Ovary (tissue), 9 donors: Measurements from ENCODE around the gene SNRNP48. TPM values are rescaled to one million over a fixed set of nuclear protein-coding genes. Genes with fewer than 3 reads are reported as not detected.

ENCODE experiments used
- DNase-seq, 5 donors: peaks; one replicate each; pipeline ENCODE4 v3.0.0-alpha.2; 2019 to 2020
- H3K27ac ChIP-seq, 2 donors: fragments of 200-600 bp; one replicate each; pipeline versions ENCODE4 v1.5.1 to v1.8.0; 2019 to 2022
- H3K27me3 ChIP-seq: fragments of 200-600 bp; one replicate; pipeline ENCODE4 v1.8.0; 2022
- H3K36me3 ChIP-seq: fragments of 200-600 bp; sonication (generic); one replicate; pipeline ENCODE4 v1.5.1; 2019
- H3K4me1 ChIP-seq: one replicate; pipeline ENCODE4 v1.8.1; 2013; ENCODE audit warnings: mild to moderate bottlenecking, moderate library complexity; ENCODE audit not compliant: insufficient read depth
- H3K4me3 ChIP-seq: fragments of 200-600 bp; sonication (generic); one replicate; pipeline ENCODE4 v1.5.1; 2017
- H3K9me3 ChIP-seq, 2 donors: fragments of 200-600 bp in 1 of 2; sonication (generic) in 1 of 2; one replicate each; pipeline versions ENCODE4 v1.5.1 to v1.8.1; 2013 to 2019; ENCODE audit warnings: mild to moderate bottlenecking in 1 of 2, moderate library complexity in 1 of 2
- EP300 ChIP-seq: sonication (generic); formaldehyde crosslinking; IDR thresholded peaks from one replicate; pipeline ENCODE4 v1.6.1; 2017; ENCODE audit warnings: antibody characterized with exemption
- POLR2A ChIP-seq: fragments of 450-650 bp; IDR thresholded peaks from one replicate; pipeline ENCODE4 v1.6.1; 2017; ENCODE audit warnings: antibody characterized with exemption, mild to moderate bottlenecking, moderate library complexity
- WGBS, 3 donors: extraction: QIAGEN DNeasy Blood & Tissue Kit in 1 of 3; methylation state at CpG; one replicate each; pipeline versions ENCODE4 v1.1.5 to v1.1.7; 2013 to 2017; 5-methylcytosine and 5-hydroxymethylcytosine counted together
- intact Hi-C, 4 donors: fragments of 100-400 bp; cut with DNase I; formaldehyde crosslinking; loops; one replicate each; pipeline versions ENCODE4 v1.11.0 to v1.15.1; 2022 to 2023
- polyA plus RNA-seq, 2 donors: library from polyadenylated mRNA; stranded (reverse); fragments of 200-250 nt in 1 of 2; fragments of 350-450 nt in 1 of 2; fragmentation: Illumina TruSeq in 1 of 2; extraction: RNeasy Lipid Tissue Mini Kit (QIAGEN cat#74804) in 1 of 2; gene quantifications; one replicate each; pipeline ENCODE4 v1.2.3, GENCODE V29; 2013 to 2014
- total RNA-seq, 7 donors: library from RNA; depleted of rRNA in 2 of 7; stranded (reverse); fragments of >200 nt in 2 of 7; fragmentation: NEBNext Ultra II Directional in 3 of 7; extraction: Animal tissue kit (Norgen Biotek cat#: 25700) in 3 of 7; gene quantifications; one replicate each; pipeline versions ENCODE4 v1.1.0 to v1.2.4, GENCODE V29; 2016 to 2023
- TF ChIP-seq, protein P1 (sequence below), 3 donors: fragments of 450-650 bp in 2 of 3; fragments of 200-600 bp in 1 of 3; IDR thresholded peaks; one replicate each; pipeline versions ENCODE4 v1.5.1 to v1.8.0; 2016 to 2022; ENCODE audit warnings: antibody characterized with exemption in 3 of 3, mild to moderate bottlenecking in 1 of 3
- donor health status: DM: no; HTN: no; CAD: no; lungs with moderate emphysema.
- donor health status: DM: no; HTN: no; CAD: no.
- donor health status: Bipolar disorder and iron deficiency.
- donor health status: DM: yes; HTN: yes; CAD: no.
- donor health status: DM: no; HTN: no; CAD: no.
- donor health status: DM: yes; HTN: yes; CAD: no.

Gene SNRNP48
- total and polyA plus RNA-seq, 9 donors: 8.6 to 19.6 (median 11.7) TPM

- Histone ChIP-seq H3K4me3 (no peak overlapping the region), H3K27me3 (no peaks in the 10 kb centered on the region), H3K9me3 (no peaks in the 10 kb centered on the region), H3K27ac (no peak overlapping the region), H3K4me1 (no peaks in the 10 kb centered on the region), H3K36me3 (no peaks in the 10 kb centered on the region)
- no peak for DNase-seq
- 54 to 77% (median 64%) methylated on average over 2 of the region's 2 CpGs for WGBS, 3 donors
- intact Hi-C loops: no loop called here
- TF ChIP-seq, protein P1, sequence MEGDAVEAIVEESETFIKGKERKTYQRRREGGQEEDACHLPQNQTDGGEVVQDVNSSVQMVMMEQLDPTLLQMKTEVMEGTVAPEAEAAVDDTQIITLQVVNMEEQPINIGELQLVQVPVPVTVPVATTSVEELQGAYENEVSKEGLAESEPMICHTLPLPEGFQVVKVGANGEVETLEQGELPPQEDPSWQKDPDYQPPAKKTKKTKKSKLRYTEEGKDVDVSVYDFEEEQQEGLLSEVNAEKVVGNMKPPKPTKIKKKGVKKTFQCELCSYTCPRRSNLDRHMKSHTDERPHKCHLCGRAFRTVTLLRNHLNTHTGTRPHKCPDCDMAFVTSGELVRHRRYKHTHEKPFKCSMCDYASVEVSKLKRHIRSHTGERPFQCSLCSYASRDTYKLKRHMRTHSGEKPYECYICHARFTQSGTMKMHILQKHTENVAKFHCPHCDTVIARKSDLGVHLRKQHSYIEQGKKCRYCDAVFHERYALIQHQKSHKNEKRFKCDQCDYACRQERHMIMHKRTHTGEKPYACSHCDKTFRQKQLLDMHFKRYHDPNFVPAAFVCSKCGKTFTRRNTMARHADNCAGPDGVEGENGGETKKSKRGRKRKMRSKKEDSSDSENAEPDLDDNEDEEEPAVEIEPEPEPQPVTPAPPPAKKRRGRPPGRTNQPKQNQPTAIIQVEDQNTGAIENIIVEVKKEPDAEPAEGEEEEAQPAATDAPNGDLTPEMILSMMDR (IDR thresholded peaks at IDR 0.05): no peak
- TF ChIP-seq POLR2A (no peak), EP300 (no peak)
Measured at GRCh38 chr6:7559651-7560385, 30.2 kb upstream of the SNRNP48 start.

DNA sequence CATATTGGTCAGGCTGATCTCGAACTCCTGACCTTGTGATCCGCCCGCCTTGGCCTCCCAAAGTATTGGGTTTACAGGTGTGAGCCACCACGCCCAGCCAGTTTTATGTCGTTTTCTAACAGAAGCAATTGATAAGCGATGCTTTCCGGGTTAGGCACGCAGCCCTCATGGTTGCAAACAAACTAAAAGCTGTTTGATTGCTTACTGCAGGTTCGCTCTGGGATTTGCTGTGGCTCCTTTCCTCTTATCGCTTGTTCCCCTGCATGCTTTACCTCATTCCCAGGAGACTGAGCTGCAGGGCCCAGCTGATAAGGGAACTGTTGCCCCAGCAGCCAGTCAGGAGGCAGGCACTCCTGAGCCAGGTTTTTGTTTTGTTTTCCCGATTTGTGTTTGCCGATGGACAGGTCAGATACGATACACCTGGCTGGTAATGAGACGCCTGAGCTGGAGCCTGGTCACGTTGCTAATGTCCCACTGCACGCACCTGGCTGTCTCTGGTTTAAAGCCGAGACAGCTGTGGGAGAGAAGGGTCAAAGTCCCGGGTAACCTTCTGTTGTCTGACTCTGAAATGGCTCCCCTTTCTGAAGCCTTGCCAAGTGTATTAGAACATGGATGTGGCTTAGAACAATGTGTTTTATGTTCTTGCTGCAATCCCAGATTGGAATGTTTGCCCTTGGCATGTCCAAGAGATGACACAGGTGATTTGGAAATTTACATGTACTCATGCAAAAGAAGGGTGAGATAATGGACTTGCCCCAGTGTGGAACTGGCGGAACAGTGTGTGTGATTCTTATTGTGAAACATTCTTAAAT is 28.6 kb upstream of the SNRNP48 start:
- Histone ChIP-seq H3K27ac (no peak overlapping the region), H3K36me3 (no peaks in the 10 kb centered on the region), H3K4me1 (no peaks in the 10 kb centered on the region), H3K4me3 (no peak overlapping the region), H3K27me3 (no peaks in the 10 kb centered on the region), H3K9me3 (no peaks in the 10 kb centered on the region)
- intact Hi-C loops: no loop called here
- no peak for DNase-seq
- TF ChIP-seq POLR2A (no peak), EP300 (no peak)
- TF ChIP-seq, protein P1 (IDR thresholded peaks at IDR 0.05): no peak
- 58 to 72% (median 67%) methylated on average over 19 of the region's 19 CpGs for WGBS, 3 donors

GRCh38 chr6:7562769-7563168 is 27.2 kb upstream of the SNRNP48 start:
- intact Hi-C loops: no loop called here
- no peak overlapping the region for H3K4me3 ChIP-seq
- H3K27me3 ChIP-seq: no peaks in the 10 kb centered on the region
- H3K27ac ChIP-seq: no peak overlapping the region
- TF ChIP-seq POLR2A (no peak), EP300 (no peak)
- TF ChIP-seq, protein P1 (IDR thresholded peaks at IDR 0.05): no peak
- H3K4me1 ChIP-seq: peaks cover under 1% of the 10 kb centered on the region
- 90 to 93% (median 92%) methylated on average over 4 of the region's 4 CpGs for WGBS, 3 donors
- DNase-seq: no peak
- no peaks in the 10 kb centered on the region for H3K9me3 ChIP-seq
- no peaks in the 10 kb centered on the region for H3K36me3 ChIP-seq

DNA sequence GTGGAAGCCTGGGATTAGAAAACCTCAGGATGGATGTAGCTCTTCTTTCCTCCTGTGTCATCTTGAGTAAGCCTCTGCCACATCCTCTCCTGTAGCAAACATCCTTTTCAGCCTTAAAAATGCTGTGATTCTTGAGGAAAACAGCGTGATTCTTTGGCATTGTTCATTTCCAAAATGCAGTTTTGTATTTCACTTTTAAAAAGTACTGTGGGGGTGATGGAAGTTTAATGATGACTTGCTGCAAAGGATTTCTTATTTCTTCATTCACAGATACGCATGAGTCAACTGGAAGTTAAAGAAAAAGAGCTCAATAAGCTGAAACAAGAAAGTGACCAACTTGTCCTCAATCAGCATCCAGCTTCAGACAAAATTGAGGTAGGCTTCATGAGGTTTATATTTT is 23.9 kb upstream of the SNRNP48 start:
- H3K27me3 ChIP-seq: no peaks in the 10 kb centered on the region
- TF ChIP-seq, protein P1 (IDR thresholded peaks at IDR 0.05): no peak
- no peak for TF ChIP-seq POLR2A
- no peak for TF ChIP-seq EP300

More for the DNA sequence above, 23.9 kb upstream of the SNRNP48 start:
- 86 to 92% (median 90%) methylated on average over 2 of the region's 2 CpGs for WGBS, 3 donors
- no peaks in the 10 kb centered on the region for H3K36me3 ChIP-seq
- no peak overlapping the region for H3K4me3 ChIP-seq
- peaks cover 1% of the 10 kb centered on the region for H3K4me1 ChIP-seq
- H3K9me3 ChIP-seq: no peaks in the 10 kb centered on the region
- intact Hi-C loops: no loop called here
- DNase-seq: no peak
- H3K27ac ChIP-seq: no peak overlapping the region
